GM19438 (cell line): ENCODE measurements around the gene DLEC1.

Source experiments
- ATAC-seq: cut with Tn5 transposase; IDR thresholded peaks from one replicate; pipeline ENCODE4 v1.9.1; 2021; ENCODE audit warnings: low read depth; ENCODE audit not compliant: unreplicated experiment

DLEC1 gene

GRCh38 chr3:38171622-38172021 lies 132.6 kb downstream of the DLEC1 start:
- ATAC-seq: no peak
